ENCODE results near the gene RIPOR1. TPM values are rescaled to one million over a fixed set of nuclear protein-coding genes. Genes with fewer than 3 reads are reported as not detected.

RIPOR1 gene
- polyA plus RNA-seq, 1 of the 3 experiments (the other 2 are of a cell fraction), result 24.7 TPM

GRCh38 chr16:67551972-67552371 is 23.3 kb downstream of the RIPOR1 start:
- no peak for TF ChIP-seq FOXM1 (IDR thresholded peaks at IDR 0.05; ENCODE audit: low read depth)
- TF ChIP-seq JUND (IDR thresholded peaks at IDR 0.05), result no peak
- no peak for TF ChIP-seq TEAD4 (IDR thresholded peaks at IDR 0.05; ENCODE audit: borderline replicate concordance, insufficient read depth)
- no peak for TF ChIP-seq GATA2 (CRISPR knock-in tag; IDR thresholded peaks at IDR 0.05)
- no peak for TF ChIP-seq MXI1 (IDR thresholded peaks at IDR 0.05; ENCODE audit: low read depth, low read length)
- TF ChIP-seq MAX (IDR thresholded peaks at IDR 0.05; ENCODE audit: low read depth), result no peak
- TF ChIP-seq YY1 (IDR thresholded peaks at IDR 0.05; ENCODE audit: low read depth), result no peak
- no peak for TF ChIP-seq EP300 (IDR thresholded peaks at IDR 0.05; ENCODE audit: borderline replicate concordance in 1 of 2, low read depth in 1 of 2, low read length in 1 of 2)
- no peak for TF ChIP-seq POLR2AphosphoS5 (IDR thresholded peaks at IDR 0.05; ENCODE audit: low read depth, low read length)
- no peak for TF ChIP-seq GABPA (IDR thresholded peaks at IDR 0.05; ENCODE audit: low read depth)
- TF ChIP-seq RFX5 (IDR thresholded peaks at IDR 0.05; ENCODE audit: low read length), result no peak
- no peak for TF ChIP-seq NFIC (IDR thresholded peaks at IDR 0.05; ENCODE audit: borderline replicate concordance)
- TF ChIP-seq, protein P1, sequence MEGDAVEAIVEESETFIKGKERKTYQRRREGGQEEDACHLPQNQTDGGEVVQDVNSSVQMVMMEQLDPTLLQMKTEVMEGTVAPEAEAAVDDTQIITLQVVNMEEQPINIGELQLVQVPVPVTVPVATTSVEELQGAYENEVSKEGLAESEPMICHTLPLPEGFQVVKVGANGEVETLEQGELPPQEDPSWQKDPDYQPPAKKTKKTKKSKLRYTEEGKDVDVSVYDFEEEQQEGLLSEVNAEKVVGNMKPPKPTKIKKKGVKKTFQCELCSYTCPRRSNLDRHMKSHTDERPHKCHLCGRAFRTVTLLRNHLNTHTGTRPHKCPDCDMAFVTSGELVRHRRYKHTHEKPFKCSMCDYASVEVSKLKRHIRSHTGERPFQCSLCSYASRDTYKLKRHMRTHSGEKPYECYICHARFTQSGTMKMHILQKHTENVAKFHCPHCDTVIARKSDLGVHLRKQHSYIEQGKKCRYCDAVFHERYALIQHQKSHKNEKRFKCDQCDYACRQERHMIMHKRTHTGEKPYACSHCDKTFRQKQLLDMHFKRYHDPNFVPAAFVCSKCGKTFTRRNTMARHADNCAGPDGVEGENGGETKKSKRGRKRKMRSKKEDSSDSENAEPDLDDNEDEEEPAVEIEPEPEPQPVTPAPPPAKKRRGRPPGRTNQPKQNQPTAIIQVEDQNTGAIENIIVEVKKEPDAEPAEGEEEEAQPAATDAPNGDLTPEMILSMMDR (IDR thresholded peaks at IDR 0.05), result no peak
- H3K9ac ChIP-seq, result no peak overlapping the region
- H4K20me1 ChIP-seq (ENCODE audit: insufficient read depth), result 0 out of 2 replicates have a peak, but pooled peaks cover 3% of the 10 kb centered on the region
- POLR2A ChIA-PET, result no interaction called here
- H3K27me3 ChIP-seq (ENCODE audit: insufficient read depth), result no peaks in the 10 kb centered on the region
- DNase-seq, result no peak
- WGBS (ENCODE audit: low lambda C conversion rate), result 98% methylated on average over 2 of the region's 2 CpGs
- no peaks in the 10 kb centered on the region for H3K9me2 ChIP-seq
- H2AFZ ChIP-seq (ENCODE audit: low read depth), result no peak overlapping the region
- H3K27ac ChIP-seq (ENCODE audit: low read depth in 2 of 2, low read length in 1 of 2), result no peak overlapping the region
- peaks cover 29% of the 10 kb centered on the region for H3F3A ChIP-seq (replicated peaks; ENCODE audit: insufficient read depth)
- H3K4me3 ChIP-seq (ENCODE audit: low read depth in 2 of 2, low read length in 1 of 2), result no peak overlapping the region
- H3K79me2 ChIP-seq (ENCODE audit: insufficient read depth), result 0 out of 2 replicates have a peak, but pooled peaks cover 2% of the 10 kb centered on the region
- CTCF ChIA-PET, result interaction anchor here (2.1 to 15.5 kb wide), 2 partner anchors 31 to 93 kb away, joined by 11 to 263 read pairs; partner anchors contain the start of gene CARMIL2
- peaks cover 3 to 7% of the 10 kb centered on the region in 2 experiments for H3K36me3 ChIP-seq (replicated peaks in 1 of 2; ENCODE audit: control insufficient read depth in 1 of 2, insufficient read depth in 2 of 2, low read length in 1 of 2)
- peaks cover 0 to 11% of the 10 kb centered on the region in 2 experiments; a peak in 1 of 4 replicates for H3K4me1 ChIP-seq (ENCODE audit: control insufficient read depth in 1 of 2, insufficient read depth in 2 of 2, low read depth in 1 of 2, low read length in 1 of 2)
- H3K4me2 ChIP-seq, result no peak overlapping the region
- no peaks in the 10 kb centered on the region for H3K9me3 ChIP-seq

- H3K27me3 ChIP-seq (ENCODE audit: insufficient read depth), result no peaks in the 10 kb centered on the region
- TF ChIP-seq ELF1 (IDR thresholded peaks at IDR 0.05), result no peak
- TF ChIP-seq RAD21 (IDR thresholded peaks at IDR 0.05; ENCODE audit: low read length), result no peak
- no peak for TF ChIP-seq POLR2AphosphoS5 (IDR thresholded peaks at IDR 0.05; ENCODE audit: low read depth, low read length)
- no peak for TF ChIP-seq SIN3A (IDR thresholded peaks at IDR 0.05; ENCODE audit: borderline replicate concordance, low read depth, low read length)
- no peak for TF ChIP-seq EP300 (IDR thresholded peaks at IDR 0.05; ENCODE audit: borderline replicate concordance in 1 of 2, low read depth in 1 of 2, low read length in 1 of 2)
- no peak for TF ChIP-seq NRF1 (IDR thresholded peaks at IDR 0.05; ENCODE audit: low read depth, low read length)
- TF ChIP-seq USF2 (IDR thresholded peaks at IDR 0.05; ENCODE audit: borderline replicate concordance, low read depth, low read length), result no peak
- no peak for TF ChIP-seq SMC3 (IDR thresholded peaks at IDR 0.05; ENCODE audit: low read depth, low read length)
- TF ChIP-seq, protein P2, sequence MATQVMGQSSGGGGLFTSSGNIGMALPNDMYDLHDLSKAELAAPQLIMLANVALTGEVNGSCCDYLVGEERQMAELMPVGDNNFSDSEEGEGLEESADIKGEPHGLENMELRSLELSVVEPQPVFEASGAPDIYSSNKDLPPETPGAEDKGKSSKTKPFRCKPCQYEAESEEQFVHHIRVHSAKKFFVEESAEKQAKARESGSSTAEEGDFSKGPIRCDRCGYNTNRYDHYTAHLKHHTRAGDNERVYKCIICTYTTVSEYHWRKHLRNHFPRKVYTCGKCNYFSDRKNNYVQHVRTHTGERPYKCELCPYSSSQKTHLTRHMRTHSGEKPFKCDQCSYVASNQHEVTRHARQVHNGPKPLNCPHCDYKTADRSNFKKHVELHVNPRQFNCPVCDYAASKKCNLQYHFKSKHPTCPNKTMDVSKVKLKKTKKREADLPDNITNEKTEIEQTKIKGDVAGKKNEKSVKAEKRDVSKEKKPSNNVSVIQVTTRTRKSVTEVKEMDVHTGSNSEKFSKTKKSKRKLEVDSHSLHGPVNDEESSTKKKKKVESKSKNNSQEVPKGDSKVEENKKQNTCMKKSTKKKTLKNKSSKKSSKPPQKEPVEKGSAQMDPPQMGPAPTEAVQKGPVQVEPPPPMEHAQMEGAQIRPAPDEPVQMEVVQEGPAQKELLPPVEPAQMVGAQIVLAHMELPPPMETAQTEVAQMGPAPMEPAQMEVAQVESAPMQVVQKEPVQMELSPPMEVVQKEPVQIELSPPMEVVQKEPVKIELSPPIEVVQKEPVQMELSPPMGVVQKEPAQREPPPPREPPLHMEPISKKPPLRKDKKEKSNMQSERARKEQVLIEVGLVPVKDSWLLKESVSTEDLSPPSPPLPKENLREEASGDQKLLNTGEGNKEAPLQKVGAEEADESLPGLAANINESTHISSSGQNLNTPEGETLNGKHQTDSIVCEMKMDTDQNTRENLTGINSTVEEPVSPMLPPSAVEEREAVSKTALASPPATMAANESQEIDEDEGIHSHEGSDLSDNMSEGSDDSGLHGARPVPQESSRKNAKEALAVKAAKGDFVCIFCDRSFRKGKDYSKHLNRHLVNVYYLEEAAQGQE (IDR thresholded peaks at IDR 0.05; ENCODE audit: low read depth, low read length), result no peak
- no peak for TF ChIP-seq YY1 (IDR thresholded peaks at IDR 0.05; ENCODE audit: low read depth)
- no peak for TF ChIP-seq PBX3 (IDR thresholded peaks at IDR 0.05)
- no peak for TF ChIP-seq TAF1 (IDR thresholded peaks at IDR 0.05; ENCODE audit: borderline replicate concordance, low read depth, low read length)
- WGBS (ENCODE audit: low lambda C conversion rate), result 94% methylated on average over 4 of the region's 4 CpGs
- H3K79me2 ChIP-seq (ENCODE audit: insufficient read depth), result 0 out of 2 replicates have a peak, but pooled peaks cover 2% of the 10 kb centered on the region
- CTCF ChIA-PET, result interaction anchor here (2.1 to 15.5 kb wide), 2 partner anchors 31 to 92 kb away, joined by 11 to 263 read pairs; partner anchors contain the start of gene CARMIL2
- DNase-seq, result no peak
- no peak overlapping the region for H3K27ac ChIP-seq (ENCODE audit: low read depth in 2 of 2, low read length in 1 of 2)
- no peak overlapping the region for H3K9ac ChIP-seq
- H3K9me2 ChIP-seq, result no peaks in the 10 kb centered on the region
- H3K4me3 ChIP-seq (ENCODE audit: low read depth in 2 of 2, low read length in 1 of 2), result no peak overlapping the region
- no peak overlapping the region for H2AFZ ChIP-seq (ENCODE audit: low read depth)
- POLR2A ChIA-PET, result no interaction called here
- H3K36me3 ChIP-seq (replicated peaks in 1 of 2; ENCODE audit: control insufficient read depth in 1 of 2, insufficient read depth in 2 of 2, low read length in 1 of 2), result peaks cover 2 to 5% of the 10 kb centered on the region in 2 experiments
- peaks cover 26% of the 10 kb centered on the region for H3F3A ChIP-seq (replicated peaks; ENCODE audit: insufficient read depth)
- H3K4me2 ChIP-seq, result no peak overlapping the region
- peaks cover 0 to 11% of the 10 kb centered on the region in 2 experiments; a peak in 1 of 4 replicates for H3K4me1 ChIP-seq (ENCODE audit: control insufficient read depth in 1 of 2, insufficient read depth in 2 of 2, low read depth in 1 of 2, low read length in 1 of 2)
- H3K9me3 ChIP-seq, result no peaks in the 10 kb centered on the region
- no peaks in the 10 kb centered on the region for H4K20me1 ChIP-seq (ENCODE audit: insufficient read depth)
Observed at GRCh38 chr16:67552476-67552875, 23.8 kb downstream of the RIPOR1 start.

All from SK-N-SH (cell line).